ENCODE results near the gene CCDC121. TPM values are rescaled to one million over a fixed set of nuclear protein-coding genes. Genes with fewer than 3 reads are reported as not detected.

CCDC121 gene
- total RNA-seq, 3 donors from 2014 or later, result 0.11 to 0.27 (median 0.25) TPM

- Mint-ChIP-seq H3K9me3 (peaks cover 9% of the 10 kb centered on the region), H3K4me3 (peak overlapping the region; percentile 90), H3K4me1 (ENCODE audit: low read depth) (peaks cover 43% of the 10 kb centered on the region), H3K27me3 (ENCODE audit: low read depth) (no peaks in the 10 kb centered on the region), H3K36me3 (ENCODE audit: insufficient read depth) (peaks cover 19% of the 10 kb centered on the region)
- ATAC-seq, result no peak
- DNase-seq, result no peak
Observed at GRCh38 chr2:27582129-27582694, 46.6 kb downstream of the CCDC121 start.

GRCh38 chr2:27581417-27582128 lies 47.2 kb downstream of the CCDC121 start:
- Mint-ChIP-seq H3K27me3 (ENCODE audit: low read depth) (no peaks in the 10 kb centered on the region), H3K9me3 (peaks cover 9% of the 10 kb centered on the region), H3K4me3 (peak overlapping the region; percentile 90), H3K36me3 (ENCODE audit: insufficient read depth) (peaks cover 14% of the 10 kb centered on the region), H3K4me1 (ENCODE audit: low read depth) (peaks cover 37% of the 10 kb centered on the region)
- DNase-seq, result no peak
- ATAC-seq, result no peak

Other genes starting within 250 kb of the CCDC121 start
- 10 to 100 TPM in 2 of 3 donors, 1 to 10 TPM in 1; 8.4 to 11.0 (median 10.4) TPM for gene ZNF513, start 248.3 kb downstream of the CCDC121 start, total RNA-seq
- gene PPM1G, start 219.4 kb downstream of the CCDC121 start, total RNA-seq, result 100 to 1,000 TPM; 177 to 208 (median 186) TPM
- 100 to 1,000 TPM in 1 of 3 donors, 10 to 100 TPM in 2; 99.0 to 103 (median 99.4) TPM for gene NRBP1, start 200.4 kb downstream of the CCDC121 start, total RNA-seq
- 1 to 10 TPM; 4.8 to 5.4 (median 5.2) TPM for gene KRTCAP3, start 186.6 kb downstream of the CCDC121 start, total RNA-seq
- 1 to 10 TPM; 5.2 to 7.5 (median 6.7) TPM for gene IFT172, start 139.3 kb downstream of the CCDC121 start, total RNA-seq
- under 1 TPM in 1 of 3 donors, not detected in 2; 0.11 TPM for gene FNDC4, start 133.8 kb downstream of the CCDC121 start, total RNA-seq
- not detected for gene GCKR, start 132.2 kb downstream of the CCDC121 start, total RNA-seq
- 10 to 100 TPM; 13.6 to 16.6 (median 16.4) TPM for gene ZNF512, start 46.0 kb downstream of the CCDC121 start, total RNA-seq
- 10 to 100 TPM; 66.5 to 76.6 (median 69.4) TPM for gene GPN1, start within 50 bp of the CCDC121 start, total RNA-seq
- gene SUPT7L, start 34.6 kb upstream of the CCDC121 start, total RNA-seq, result 10 to 100 TPM; 23.6 to 31.4 (median 28.1) TPM
- 10 to 100 TPM; 32.7 to 37.5 (median 32.7) TPM for gene SLC4A1AP, start 34.9 kb upstream of the CCDC121 start, total RNA-seq
- 10 to 100 TPM; 67.9 to 84.5 (median 68.4) TPM for gene MRPL33, start 142.7 kb upstream of the CCDC121 start, total RNA-seq

Data from activated T-cell treated with anti-CD3 and anti-CD28 coated beads, Interleukin-2, amount 50 U/mL, for 4 hours (primary cell).